Memory B cell (primary cell): Measurements from ENCODE around the gene ZFP1.
A peak's percentile ranks its signal among the peaks of the same experiment; 100 is the strongest.
"Not testable (repeated sequence)": the region's sequence is repeated elsewhere in the genome, so short reads cannot be mapped to it uniquely, and the experiment has no call there.

Experiments used
- ATAC-seq: fragments of 150-1000 bp; cut with Tn5 transposase; 2 replicates; pipeline ENCODE4 v1.10.0; 2021; ENCODE audit warnings: low read depth, mild to moderate bottlenecking, moderate library complexity
- DNase-seq, 2 donors: peaks; one replicate each; pipeline ENCODE4 v3.0.0; 2022; ENCODE audit warnings: low spot score in 2 of 2
- H3K27ac Mint-ChIP-seq: one replicate; pipeline ENCODE4 v1.8.0; 2022; ENCODE audit warnings: mild to moderate bottlenecking, moderate library complexity, mixed read lengths
- H3K27me3 Mint-ChIP-seq: one replicate; pipeline ENCODE4 v1.8.0; 2022; ENCODE audit warnings: mixed read lengths
- H3K36me3 Mint-ChIP-seq: one replicate; pipeline ENCODE4 v1.8.0; 2022; ENCODE audit warnings: mild to moderate bottlenecking, mixed read lengths
- H3K4me1 Mint-ChIP-seq: one replicate; pipeline ENCODE4 v1.8.0; 2022; ENCODE audit warnings: mixed read lengths
- H3K4me3 Mint-ChIP-seq: one replicate; pipeline ENCODE4 v1.8.0; 2022; ENCODE audit warnings: mild to moderate bottlenecking, moderate library complexity, mixed read lengths
- H3K9me3 Mint-ChIP-seq: one replicate; pipeline ENCODE4 v1.8.0; 2022; ENCODE audit warnings: mixed read lengths

Gene ZFP1

DNA sequence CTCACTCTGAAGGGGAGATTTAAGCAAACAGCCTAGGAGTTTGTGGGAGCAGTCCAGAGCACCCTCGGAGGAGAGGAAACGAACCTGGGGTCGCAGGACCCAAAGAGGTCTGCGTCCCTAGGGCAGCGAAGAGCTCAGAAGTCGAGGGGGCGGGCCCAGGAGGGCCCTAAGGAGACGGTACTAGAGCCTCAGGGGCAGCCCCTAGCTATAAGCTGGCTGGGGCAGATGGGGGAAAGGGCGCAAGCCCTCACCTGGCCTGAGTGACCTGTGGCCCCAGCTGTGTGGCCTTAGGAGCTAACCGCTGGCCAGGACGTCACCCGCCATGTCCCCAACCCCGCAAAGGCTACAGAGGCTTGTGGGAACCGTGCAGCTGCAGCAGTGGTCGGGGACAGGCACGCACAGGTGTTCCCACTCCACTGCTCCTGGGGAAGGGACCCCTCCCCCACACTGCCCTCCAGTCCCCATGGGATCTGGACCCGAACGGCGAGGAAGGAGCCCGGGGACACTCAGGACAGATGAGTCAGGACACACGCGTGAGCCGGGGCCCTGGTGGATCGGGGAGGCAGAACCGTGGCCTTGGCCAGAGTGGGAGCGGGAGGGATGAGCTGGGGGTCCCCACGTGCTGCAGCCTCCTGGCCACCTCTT, 60.7 kb downstream of the ZFP1 start:
- no peaks in the 10 kb centered on the region for H3K9me3 Mint-ChIP-seq
- no peak overlapping the region for H3K27ac Mint-ChIP-seq
- ATAC-seq, result no peak
- H3K4me1 Mint-ChIP-seq, result no peaks in the 10 kb centered on the region
- H3K4me3 Mint-ChIP-seq, result no peak overlapping the region
- peaks cover 6% of the 10 kb centered on the region for H3K27me3 Mint-ChIP-seq
- DNase-seq, result no peak
- H3K36me3 Mint-ChIP-seq, result no peaks in the 10 kb centered on the region

- not testable (repeated sequence) for ATAC-seq, H3K36me3 Mint-ChIP-seq, H3K4me3 Mint-ChIP-seq, H3K27me3 Mint-ChIP-seq, DNase-seq, H3K27ac Mint-ChIP-seq, H3K4me1 Mint-ChIP-seq, H3K9me3 Mint-ChIP-seq
Measured at GRCh38 chr16:75209514-75209913, 61.2 kb downstream of the ZFP1 start.

- no peak for ATAC-seq
- no peak overlapping the region for H3K4me3 Mint-ChIP-seq
Measured at GRCh38 chr16:75209944-75210343, 61.6 kb downstream of the ZFP1 start.

GRCh38 chr16:75211286-75211685, 63.0 kb downstream of the ZFP1 start:
- not testable (repeated sequence) for H3K4me1 Mint-ChIP-seq, ATAC-seq, H3K4me3 Mint-ChIP-seq, H3K27me3 Mint-ChIP-seq, H3K36me3 Mint-ChIP-seq, H3K9me3 Mint-ChIP-seq, H3K27ac Mint-ChIP-seq, DNase-seq

More at GRCh38 chr16:75209944-75210343, 61.6 kb downstream of the ZFP1 start:
- H3K9me3 Mint-ChIP-seq, result no peaks in the 10 kb centered on the region
- H3K27ac Mint-ChIP-seq, result no peak overlapping the region
- peaks cover 4% of the 10 kb centered on the region for H3K27me3 Mint-ChIP-seq
- H3K36me3 Mint-ChIP-seq, result no peaks in the 10 kb centered on the region
- no peak for DNase-seq
- H3K4me1 Mint-ChIP-seq, result no peaks in the 10 kb centered on the region

DNA sequence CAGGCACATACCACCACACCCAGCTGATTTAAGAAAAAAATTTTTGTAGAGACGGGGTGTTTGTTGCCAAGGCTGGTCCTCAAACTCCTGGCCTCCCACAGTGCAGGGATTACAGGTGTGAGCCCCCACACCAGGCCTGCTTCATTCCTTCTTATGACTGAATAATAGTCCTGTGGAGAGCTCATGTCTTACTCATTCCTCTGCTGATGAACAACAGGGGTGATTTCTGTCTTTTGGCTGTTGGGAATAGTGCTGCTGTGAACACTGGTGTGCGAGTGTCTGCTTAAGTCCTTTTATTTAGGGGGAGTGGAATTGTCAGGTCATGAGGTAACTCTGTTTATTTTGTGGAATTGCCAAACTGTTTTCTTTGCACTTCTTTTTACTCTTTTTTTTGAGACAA, 67.8 kb downstream of the ZFP1 start:
- ATAC-seq, result no peak
- Mint-ChIP-seq H3K9me3 (no peaks in the 10 kb centered on the region), H3K4me1 (peaks cover 10% of the 10 kb centered on the region), H3K4me3 (no peak overlapping the region), H3K36me3 (no peaks in the 10 kb centered on the region), H3K27ac (no peak overlapping the region), H3K27me3 (peaks cover 3% of the 10 kb centered on the region)
- no peak for DNase-seq

- H3K4me1 Mint-ChIP-seq, result peaks cover 10% of the 10 kb centered on the region
- peaks cover 3% of the 10 kb centered on the region for H3K27me3 Mint-ChIP-seq
- ATAC-seq, result no peak
- DNase-seq, result no peak
- H3K36me3 Mint-ChIP-seq, result no peaks in the 10 kb centered on the region
- H3K9me3 Mint-ChIP-seq, result no peaks in the 10 kb centered on the region
- H3K27ac Mint-ChIP-seq, result no peak overlapping the region
- no peak overlapping the region for H3K4me3 Mint-ChIP-seq
Measured at GRCh38 chr16:75216576-75216975, 68.3 kb downstream of the ZFP1 start.

DNA sequence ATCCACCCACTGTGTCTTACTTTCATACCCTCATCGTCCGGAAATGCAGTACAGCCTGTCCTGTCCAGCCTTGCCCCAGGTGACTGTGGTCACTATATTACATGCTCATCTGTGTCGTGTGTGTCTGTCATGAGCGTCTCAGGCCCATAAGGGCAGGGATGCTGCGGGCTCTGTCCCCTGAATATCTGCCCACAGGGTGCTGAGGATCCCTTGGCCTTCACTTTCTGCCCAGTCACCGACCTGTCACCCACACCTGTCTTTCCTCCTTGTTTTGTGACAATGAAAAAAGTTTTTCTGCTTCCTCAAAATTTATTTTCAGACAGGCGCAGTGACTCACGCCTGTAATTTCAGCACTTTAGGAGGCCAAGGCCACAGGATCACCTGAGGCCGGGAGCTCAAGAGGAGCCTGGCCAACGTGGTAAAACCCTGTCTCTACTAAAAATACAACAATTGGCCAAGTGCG, 69.1 kb downstream of the ZFP1 start:
- Mint-ChIP-seq H3K36me3 (no peaks in the 10 kb centered on the region), H3K9me3 (no peaks in the 10 kb centered on the region), H3K27me3 (peaks cover 4% of the 10 kb centered on the region), H3K4me3 (no peak overlapping the region), H3K4me1 (peaks cover 10% of the 10 kb centered on the region), H3K27ac (no peak overlapping the region)
- DNase-seq (no peak), ATAC-seq (no peak)

DNA sequence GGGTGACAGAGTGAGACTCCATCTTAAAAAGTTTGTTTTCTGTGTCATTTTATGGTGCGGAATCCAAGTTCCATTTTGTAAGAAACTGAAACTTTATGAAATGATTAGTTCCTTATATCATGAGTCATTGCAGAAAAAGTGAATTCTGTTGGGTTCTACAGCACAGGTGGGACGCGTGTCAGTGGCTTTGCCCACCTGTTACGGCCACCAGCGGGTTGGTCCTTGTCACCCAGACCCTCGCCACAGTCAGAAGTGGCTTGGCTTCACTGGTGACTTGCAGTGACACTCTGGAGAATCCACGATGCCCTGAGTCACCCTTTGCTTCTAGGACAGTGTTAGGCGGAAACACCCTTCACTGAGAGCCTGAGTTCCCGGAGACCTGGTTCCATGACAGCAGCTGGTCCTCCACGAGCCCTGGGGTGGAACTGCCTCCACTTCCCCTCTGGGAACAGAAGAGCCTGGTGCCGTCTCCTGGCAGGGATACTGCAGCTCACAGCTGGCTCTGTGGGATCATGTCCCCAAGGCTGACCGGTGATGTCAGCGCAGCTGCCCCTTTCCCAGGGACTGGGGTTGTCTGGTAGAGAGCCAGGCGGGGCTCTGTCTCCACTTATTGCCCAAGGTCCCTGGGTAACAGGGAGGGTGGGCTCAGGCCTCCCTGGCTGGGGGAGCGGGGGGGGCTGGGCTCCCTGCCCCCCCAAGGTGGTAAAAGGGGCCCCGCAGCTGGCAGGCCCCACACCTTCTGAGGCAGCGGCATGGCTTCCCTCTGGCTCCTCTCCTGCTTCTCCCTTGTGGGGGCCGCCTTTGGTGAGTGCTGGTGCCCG, 70.1 kb downstream of the ZFP1 start, which contains the start of gene CTRB1:
Gene CTRB1 (plus strand): TSS at position 733 of the 821 bp plus-strand sequence. CDS start 20 bp downstream, at position 753.
- DNase-seq (no peak), ATAC-seq (peak; percentile 53)
- Mint-ChIP-seq H3K4me1 (peaks cover 10% of the 10 kb centered on the region), H3K4me3 (peak within 1 kb of the TSS; percentile 85), H3K27me3 (peaks cover 2% of the 10 kb centered on the region), H3K27ac (peak within 1 kb of the TSS; percentile 49), H3K9me3 (no peaks in the 10 kb centered on the region), H3K36me3 (no peaks in the 10 kb centered on the region)

DNA sequence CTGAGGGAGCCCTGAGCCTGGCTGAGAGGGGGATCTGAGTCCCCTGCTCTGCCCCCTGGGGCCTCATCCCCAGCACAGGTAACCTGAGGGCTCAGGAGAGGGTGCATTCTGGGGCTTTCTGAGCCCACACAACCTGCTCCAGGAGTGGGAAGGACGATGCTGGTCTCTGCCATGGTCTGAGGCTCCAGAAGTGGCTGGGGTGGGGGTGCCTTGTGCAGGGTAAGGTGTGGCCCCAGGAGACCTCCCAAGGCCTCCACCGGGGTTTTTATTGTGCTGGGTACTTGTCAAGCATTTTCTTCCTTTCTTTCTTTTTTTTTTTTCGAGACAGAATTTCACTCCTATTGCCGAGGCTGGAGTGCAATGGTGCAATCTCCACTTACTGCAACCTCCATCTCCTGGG, 70.8 kb downstream of the ZFP1 start:
- no peak for ATAC-seq
- Mint-ChIP-seq H3K27me3 (peaks cover 2% of the 10 kb centered on the region), H3K27ac (no peak overlapping the region), H3K9me3 (no peaks in the 10 kb centered on the region), H3K36me3 (no peaks in the 10 kb centered on the region), H3K4me1 (peaks cover 10% of the 10 kb centered on the region), H3K4me3 (peak overlapping the region; percentile 28)
- DNase-seq, result no peak

GRCh38 chr16:75219838-75220237, 71.5 kb downstream of the ZFP1 start:
- Mint-ChIP-seq H3K4me3 (peak overlapping the region; percentile 85), H3K36me3 (no peaks in the 10 kb centered on the region), H3K4me1 (peaks cover 10% of the 10 kb centered on the region), H3K27me3 (peaks cover 3% of the 10 kb centered on the region), H3K27ac (peak overlapping the region; percentile 49), H3K9me3 (no peaks in the 10 kb centered on the region)
- ATAC-seq (peak; percentile 69), DNase-seq (no peak)
